NCI-H748 (cell line): ENCODE measurements around the gene BAZ2B.

ENCODE experiments used
- DNase-seq: peaks from one replicate; lab custom pipeline; 2025; ENCODE audit not compliant: unreplicated experiment; lab: John Stamatoyannopoulos, UW

Gene BAZ2B

GRCh38 chr2:159471340-159471739 lies 145.0 kb downstream of the BAZ2B start:
- no peak for DNase-seq

DNA sequence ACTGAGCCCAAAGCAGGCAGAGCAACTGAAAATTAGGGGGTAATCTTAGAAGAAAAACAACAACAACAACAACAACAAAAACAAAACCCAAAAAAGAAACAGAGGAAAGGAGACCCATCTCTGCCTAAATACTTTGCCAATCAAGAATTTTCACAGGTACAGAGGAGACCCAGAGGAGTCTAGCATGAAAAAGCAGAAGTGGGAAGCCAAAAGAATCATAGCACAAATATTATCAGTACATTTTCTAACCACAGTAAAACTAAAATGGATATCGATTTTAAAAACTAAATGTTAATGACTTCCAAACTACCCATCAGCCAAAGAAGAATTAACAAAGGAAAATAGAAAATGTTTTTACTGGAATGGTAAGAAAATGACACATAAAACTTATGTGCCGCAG lies 148.1 kb downstream of the BAZ2B start:
- no peak for DNase-seq

GRCh38 chr2:159462961-159463360 lies 153.4 kb downstream of the BAZ2B start:
- no peak for DNase-seq

- DNase-seq: no peak
Observed at GRCh38 chr2:159462201-159462785, 154.1 kb downstream of the BAZ2B start.

- DNase-seq: no peak
Observed at GRCh38 chr2:159461076-159461475, 155.3 kb downstream of the BAZ2B start.

DNA sequence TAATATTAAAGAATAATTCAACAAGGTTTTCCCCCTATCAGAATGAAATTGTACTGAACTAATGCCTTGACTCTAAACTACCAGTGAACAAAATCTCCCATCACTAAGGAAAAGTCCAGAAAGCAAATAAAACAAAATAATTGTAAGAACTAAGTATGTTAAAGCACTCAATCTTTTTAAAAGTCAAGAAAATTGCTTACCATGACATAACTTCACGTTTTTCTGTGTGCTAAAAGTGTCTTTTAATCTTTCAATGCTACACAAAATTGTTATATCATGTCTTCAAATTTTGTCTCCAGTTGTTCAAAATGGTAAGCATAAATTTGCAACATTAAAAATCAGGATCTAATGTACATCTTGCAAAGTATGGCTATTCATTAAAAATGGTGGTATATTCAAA lies 156.1 kb downstream of the BAZ2B start:
- DNase-seq: no peak

DNA sequence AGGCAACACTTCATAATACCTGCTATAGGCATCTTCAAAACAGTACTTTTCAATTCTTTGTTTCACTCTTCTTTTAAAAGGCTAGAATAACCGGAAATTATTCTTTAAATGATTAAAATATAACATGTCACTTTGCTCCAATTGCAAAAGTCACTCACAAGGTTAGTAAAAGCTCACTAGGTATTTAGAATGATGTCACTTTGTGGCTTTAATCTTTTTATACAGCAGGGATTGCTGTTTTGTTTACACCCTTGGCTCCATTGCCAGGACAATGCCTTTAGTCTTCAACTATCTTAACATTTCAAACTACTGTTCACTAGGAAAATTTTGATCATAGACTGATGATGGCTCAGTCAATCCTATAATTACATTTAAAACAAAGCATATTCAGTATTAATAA lies 157.1 kb downstream of the BAZ2B start:
- no peak for DNase-seq

GRCh38 chr2:159457589-159457988 lies 158.8 kb downstream of the BAZ2B start:
- no peak for DNase-seq

- DNase-seq: no peak
Observed at GRCh38 chr2:159456500-159457426, 159.6 kb downstream of the BAZ2B start.

GRCh38 chr2:159455330-159455918 lies 160.9 kb downstream of the BAZ2B start:
- DNase-seq: no peak

GRCh38 chr2:159454185-159454584 lies 162.2 kb downstream of the BAZ2B start:
- peak; percentile 26 for DNase-seq

DNA sequence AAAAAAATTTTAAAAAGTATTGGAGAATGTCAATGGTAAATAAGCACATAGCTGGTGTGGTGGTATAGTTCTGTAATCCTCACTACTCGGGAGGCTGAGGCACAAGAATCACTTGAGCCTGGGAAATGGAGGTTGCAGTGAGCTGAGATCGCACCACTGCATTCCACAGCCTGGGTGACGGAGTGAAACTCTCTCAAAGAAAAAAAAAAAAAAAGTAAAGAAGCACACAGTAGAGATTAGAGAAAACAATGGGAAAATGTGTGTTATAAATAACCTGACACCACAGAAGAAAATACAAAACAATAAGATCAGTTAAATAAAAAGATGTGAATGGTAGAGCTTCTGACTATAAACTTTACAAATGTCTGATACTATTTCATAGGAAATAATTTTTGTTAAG lies 166.2 kb downstream of the BAZ2B start:
- no peak for DNase-seq

- DNase-seq: peak; percentile 48
Observed at GRCh38 chr2:159449504-159450124, 166.7 kb downstream of the BAZ2B start.

DNA sequence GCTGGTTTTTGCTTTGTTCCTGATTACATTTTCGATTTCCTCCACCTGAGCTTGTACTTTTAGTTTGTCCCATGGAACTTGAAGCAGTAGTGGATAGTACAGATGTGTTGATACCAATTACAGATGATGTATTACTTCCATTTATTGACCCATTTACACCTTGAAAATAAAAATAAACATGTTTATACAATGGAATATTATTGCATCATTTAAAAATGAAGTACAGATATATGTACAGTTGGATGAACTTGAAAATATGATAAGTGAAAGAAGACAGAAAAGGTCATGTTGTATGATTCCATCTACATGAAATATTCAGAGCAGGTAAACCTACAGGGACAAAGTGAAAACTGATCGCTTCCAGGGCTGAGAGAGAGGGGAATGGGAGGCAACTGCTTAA lies 169.5 kb downstream of the BAZ2B start:
- no peak for DNase-seq

DNA sequence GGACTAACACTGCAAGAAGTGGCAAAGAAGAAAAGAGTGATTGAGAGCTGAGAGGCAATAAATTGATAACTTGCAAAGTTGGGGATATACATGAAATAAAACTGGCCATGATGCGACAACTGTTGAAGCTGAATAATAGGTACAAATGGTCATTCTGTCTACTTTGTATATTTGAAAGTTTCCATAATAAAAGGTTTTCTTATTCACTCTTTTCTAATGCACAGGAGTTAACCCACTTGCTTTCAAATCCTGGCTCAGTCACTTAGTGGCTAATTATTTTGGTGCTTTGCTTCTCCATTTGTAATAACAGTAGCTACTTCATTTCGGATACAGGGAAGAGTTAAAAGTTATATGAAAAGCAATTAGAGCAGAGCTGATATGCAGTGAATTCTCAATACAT lies 170.1 kb downstream of the BAZ2B start:
- DNase-seq: no peak

DNA sequence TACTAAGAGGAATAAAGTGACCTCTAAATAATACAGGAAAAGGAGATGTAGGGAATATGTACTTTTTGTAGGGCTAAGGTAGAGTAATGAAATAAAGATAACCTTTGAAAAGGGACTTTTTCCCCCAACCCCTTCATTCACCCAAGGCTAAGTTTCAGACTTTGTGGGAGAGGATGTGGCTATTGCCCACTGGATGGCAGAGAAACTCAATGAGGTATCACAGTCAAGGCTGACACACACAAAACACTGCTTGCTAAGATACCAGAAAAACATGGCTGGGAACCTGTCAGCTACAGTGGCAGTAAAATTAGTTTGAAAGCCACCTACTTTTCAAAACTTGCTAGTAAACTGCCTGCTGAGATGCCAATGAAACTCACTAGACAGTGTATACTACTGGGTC lies 171.0 kb downstream of the BAZ2B start:
- no peak for DNase-seq

DNA sequence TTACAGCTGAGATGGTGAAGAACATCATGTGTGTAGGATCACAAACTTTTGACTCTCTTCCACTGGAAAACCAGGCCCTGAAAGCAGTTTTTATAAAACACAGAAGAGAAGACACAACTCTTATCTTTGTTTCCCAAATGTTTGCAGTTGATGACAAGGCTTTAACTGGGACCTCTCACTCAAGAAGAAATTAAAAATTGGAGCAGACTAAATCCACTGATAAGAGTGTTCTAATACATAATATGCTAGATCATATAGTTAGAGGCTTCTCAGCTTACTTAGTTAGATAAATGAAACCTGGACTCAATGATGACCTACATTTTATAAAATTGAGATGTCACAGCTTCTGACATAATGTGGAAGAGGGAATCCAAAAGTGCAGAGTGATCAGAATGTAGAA lies 171.6 kb downstream of the BAZ2B start:
- no peak for DNase-seq

DNA sequence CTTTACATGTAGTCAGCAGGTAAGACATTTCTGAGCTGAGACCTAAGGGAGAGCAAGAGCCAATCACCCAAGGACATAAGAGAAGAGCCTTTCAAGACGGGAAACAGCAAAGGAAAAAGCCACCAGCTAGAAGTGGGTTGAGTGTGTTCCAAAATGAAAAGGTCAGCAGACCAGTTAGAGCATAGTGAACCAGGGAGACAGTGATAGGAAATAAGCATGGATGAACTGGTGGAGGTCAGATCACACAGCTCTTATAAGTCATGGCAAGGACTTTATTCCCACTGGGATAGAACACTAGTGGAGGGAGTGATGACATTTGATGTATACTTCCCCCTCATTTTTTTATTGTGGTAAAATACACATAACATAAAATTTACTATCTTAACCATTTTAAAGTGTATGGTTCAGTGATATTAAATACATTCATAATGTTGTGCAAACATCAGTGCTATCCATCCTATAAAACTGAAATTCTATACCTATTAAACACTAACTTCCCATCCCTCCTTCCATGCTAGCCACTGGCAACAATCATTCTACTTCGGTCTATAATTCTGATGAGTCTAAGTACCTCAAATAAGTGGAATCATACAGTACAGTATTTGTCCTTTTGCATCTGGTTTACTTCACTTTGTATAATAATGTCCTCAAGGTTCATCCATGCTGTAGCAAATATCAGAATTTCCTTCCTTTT lies 174.0 kb downstream of the BAZ2B start:
- no peak for DNase-seq

DNA sequence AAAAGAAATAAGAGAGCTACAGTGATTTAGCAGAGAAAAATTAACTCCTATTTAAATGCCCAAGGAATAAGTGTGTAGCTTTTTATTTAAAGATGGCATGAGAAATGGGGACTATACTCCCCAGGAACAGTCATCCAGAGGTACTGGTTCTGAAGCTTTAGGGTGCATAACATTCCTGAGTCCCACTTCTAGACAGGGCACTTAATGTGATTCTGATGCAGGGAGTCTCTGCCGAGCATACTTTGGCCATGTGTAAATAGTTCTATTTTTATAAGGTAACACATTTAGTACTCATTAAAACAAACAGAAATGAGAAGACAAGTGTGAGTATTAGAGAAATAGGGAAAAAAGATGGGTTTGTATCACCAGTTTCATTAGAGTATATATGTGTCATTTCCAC lies 175.2 kb downstream of the BAZ2B start:
- no peak for DNase-seq

GRCh38 chr2:159439421-159439820 lies 176.9 kb downstream of the BAZ2B start:
- no peak for DNase-seq

- DNase-seq: no peak
Observed at GRCh38 chr2:159438720-159439353, 177.5 kb downstream of the BAZ2B start.
